ENCODE results near the gene IL4I1.
A peak's percentile ranks its signal among the peaks of the same experiment; 100 is the strongest.

IL4I1 gene

GRCh38 chr19:49871349-49871985, 25.2 kb downstream of the IL4I1 start:
- no peak for ATAC-seq
- peaks cover 34% of the 10 kb centered on the region for H3K36me3 Mint-ChIP-seq
- no peaks in the 10 kb centered on the region for H3K9me3 Mint-ChIP-seq
- peaks cover 47% of the 10 kb centered on the region for H3K4me1 Mint-ChIP-seq
- H3K27ac Mint-ChIP-seq, result peak overlapping the region; percentile 83
- peak overlapping the region; percentile 27 for H3K4me3 Mint-ChIP-seq
- no peak for DNase-seq (ENCODE audit: low spot score in 2 of 2)

- DNase-seq (ENCODE audit: low spot score in 2 of 2) (no peak), ATAC-seq (no peak)
- Mint-ChIP-seq H3K4me3 (no peak overlapping the region), H3K27ac (no peak overlapping the region), H3K9me3 (no peaks in the 10 kb centered on the region), H3K36me3 (peaks cover 44% of the 10 kb centered on the region), H3K4me1 (peaks cover 41% of the 10 kb centered on the region)
These were observed 26.3 kb downstream of the IL4I1 start for GRCh38 chr19:49870309-49870901.

- Mint-ChIP-seq H3K9me3 (no peaks in the 10 kb centered on the region), H3K36me3 (peaks cover 51% of the 10 kb centered on the region), H3K4me3 (no peak overlapping the region), H3K4me1 (peaks cover 34% of the 10 kb centered on the region), H3K27ac (no peak overlapping the region)
- ATAC-seq (peak; percentile 84), DNase-seq (ENCODE audit: low spot score in 2 of 2) (peak; percentile 82 to 96)
These were observed 27.0 kb downstream of the IL4I1 start for GRCh38 chr19:49869484-49870308.

- Mint-ChIP-seq H3K27ac (no peak overlapping the region), H3K4me3 (no peak overlapping the region), H3K4me1 (peaks cover 27% of the 10 kb centered on the region), H3K36me3 (peaks cover 58% of the 10 kb centered on the region), H3K9me3 (no peaks in the 10 kb centered on the region)
- DNase-seq (ENCODE audit: low spot score in 2 of 2) (no peak), ATAC-seq (peak; percentile 3)
These were observed 27.6 kb downstream of the IL4I1 start for GRCh38 chr19:49869009-49869483.

GRCh38 chr19:49866933-49867782, 29.5 kb downstream of the IL4I1 start, which contains the start of gene PNKP:
Gene PNKP (minus strand): TSS chr19:49867576. CDS start chr19:49867204, 372 bp downstream.
- Mint-ChIP-seq H3K27ac (no peak within 1 kb of the TSS), H3K4me1 (peaks cover 25% of the 10 kb centered on the region)

GRCh38 chr19:49864890-49865289, 31.8 kb downstream of the IL4I1 start:
- ATAC-seq (no peak), DNase-seq (ENCODE audit: low spot score in 2 of 2) (no peak)
- Mint-ChIP-seq H3K9me3 (no peaks in the 10 kb centered on the region), H3K4me3 (no peak overlapping the region), H3K27ac (peak overlapping the region; percentile 48), H3K4me1 (peaks cover 6% of the 10 kb centered on the region), H3K36me3 (peaks cover 83% of the 10 kb centered on the region)

More at GRCh38 chr19:49866933-49867782, 29.5 kb downstream of the IL4I1 start, which contains the start of gene PNKP:
- ATAC-seq (peak; percentile 69), DNase-seq (ENCODE audit: low spot score in 2 of 2) (peak; percentile 90 to 96)
- no peaks in the 10 kb centered on the region for H3K9me3 Mint-ChIP-seq
- peaks cover 67% of the 10 kb centered on the region for H3K36me3 Mint-ChIP-seq
- no peak within 1 kb of the TSS for H3K4me3 Mint-ChIP-seq

- Mint-ChIP-seq H3K9me3 (no peaks in the 10 kb centered on the region), H3K36me3 (peaks cover 93% of the 10 kb centered on the region), H3K4me3 (no peak overlapping the region), H3K27ac (peak overlapping the region; percentile 67), H3K4me1 (peaks cover 6% of the 10 kb centered on the region)
- ATAC-seq, result no peak
- DNase-seq (ENCODE audit: low spot score in 2 of 2), result no peak
These were observed 32.8 kb downstream of the IL4I1 start for GRCh38 chr19:49863935-49864320.

GRCh38 chr19:49863254-49863934, 33.3 kb downstream of the IL4I1 start:
- no peak for DNase-seq (ENCODE audit: low spot score in 2 of 2)
- peaks cover 97% of the 10 kb centered on the region for H3K36me3 Mint-ChIP-seq
- peaks cover 6% of the 10 kb centered on the region for H3K4me1 Mint-ChIP-seq
- H3K9me3 Mint-ChIP-seq, result no peaks in the 10 kb centered on the region
- ATAC-seq, result no peak
- H3K27ac Mint-ChIP-seq, result peak overlapping the region; percentile 67
- H3K4me3 Mint-ChIP-seq, result no peak overlapping the region

GRCh38 chr19:49862391-49863253, 34.1 kb downstream of the IL4I1 start:
- Mint-ChIP-seq H3K4me1 (peaks cover 6% of the 10 kb centered on the region), H3K36me3 (peaks cover 97% of the 10 kb centered on the region), H3K27ac (peak overlapping the region; percentile 67), H3K9me3 (no peaks in the 10 kb centered on the region), H3K4me3 (no peak overlapping the region)
- DNase-seq (ENCODE audit: low spot score in 2 of 2), result no peak
- no peak for ATAC-seq

- Mint-ChIP-seq H3K27ac (no peak overlapping the region), H3K36me3 (peaks cover 97% of the 10 kb centered on the region), H3K9me3 (no peaks in the 10 kb centered on the region), H3K4me3 (no peak overlapping the region), H3K4me1 (peaks cover 6% of the 10 kb centered on the region)
- ATAC-seq (no peak), DNase-seq (ENCODE audit: low spot score in 2 of 2) (no peak)
These were observed 34.9 kb downstream of the IL4I1 start for GRCh38 chr19:49861541-49862378.

- Mint-ChIP-seq H3K4me1 (peaks cover 6% of the 10 kb centered on the region), H3K27ac (peak overlapping the region; percentile 63), H3K9me3 (no peaks in the 10 kb centered on the region), H3K4me3 (no peak overlapping the region), H3K36me3 (peaks cover 97% of the 10 kb centered on the region)
- no peak for DNase-seq (ENCODE audit: low spot score in 2 of 2)
- no peak for ATAC-seq
These were observed 35.6 kb downstream of the IL4I1 start for GRCh38 chr19:49861107-49861506.

- Mint-ChIP-seq H3K4me1 (peaks cover 8% of the 10 kb centered on the region), H3K4me3 (no peak overlapping the region), H3K9me3 (no peaks in the 10 kb centered on the region), H3K27ac (peak overlapping the region; percentile 63), H3K36me3 (peaks cover 97% of the 10 kb centered on the region)
- DNase-seq (ENCODE audit: low spot score in 2 of 2) (no peak), ATAC-seq (no peak)
These were observed 36.2 kb downstream of the IL4I1 start for GRCh38 chr19:49860336-49861102.

Measured in stimulated activated effector memory CD8-positive, alpha-beta T cell treated with anti-CD3 and anti-CD28 coated beads, Interleukin-12 subunit alpha, Interleukin-12 subunit beta, amount 100 ng/mL, for 72 hours (primary cell).